ENCODE measurements around the gene SLFNL1.

The SLFNL1 gene

DNA sequence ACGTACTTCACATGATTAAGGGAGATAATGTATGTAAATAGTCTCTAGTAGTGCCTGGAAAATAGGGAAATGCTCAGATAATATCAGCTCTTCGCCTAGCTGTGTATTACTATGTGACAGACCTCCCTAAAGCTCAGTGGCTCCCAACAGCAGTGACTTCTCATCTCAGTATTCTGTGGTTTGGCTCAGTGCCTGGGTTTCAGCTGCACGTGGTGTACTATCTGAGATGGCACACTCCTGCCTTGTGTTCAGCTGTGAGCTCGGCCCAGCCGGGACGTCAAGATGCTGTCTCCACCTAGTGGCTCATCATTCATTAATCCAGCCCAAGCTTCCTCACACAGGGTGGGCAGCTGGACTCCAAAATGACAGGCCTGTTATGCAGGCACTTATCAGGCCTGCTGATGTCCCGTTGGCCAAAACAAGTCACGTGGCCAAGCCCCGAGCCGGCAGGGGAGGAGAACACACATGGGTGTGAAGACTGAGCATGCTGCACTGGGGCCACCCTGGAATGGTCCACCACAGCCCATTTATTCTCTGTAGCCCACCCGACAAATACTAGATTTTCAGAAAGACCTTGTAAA is 17.8 kb downstream of the SLFNL1 start:
- TF ChIP-seq, protein P1, sequence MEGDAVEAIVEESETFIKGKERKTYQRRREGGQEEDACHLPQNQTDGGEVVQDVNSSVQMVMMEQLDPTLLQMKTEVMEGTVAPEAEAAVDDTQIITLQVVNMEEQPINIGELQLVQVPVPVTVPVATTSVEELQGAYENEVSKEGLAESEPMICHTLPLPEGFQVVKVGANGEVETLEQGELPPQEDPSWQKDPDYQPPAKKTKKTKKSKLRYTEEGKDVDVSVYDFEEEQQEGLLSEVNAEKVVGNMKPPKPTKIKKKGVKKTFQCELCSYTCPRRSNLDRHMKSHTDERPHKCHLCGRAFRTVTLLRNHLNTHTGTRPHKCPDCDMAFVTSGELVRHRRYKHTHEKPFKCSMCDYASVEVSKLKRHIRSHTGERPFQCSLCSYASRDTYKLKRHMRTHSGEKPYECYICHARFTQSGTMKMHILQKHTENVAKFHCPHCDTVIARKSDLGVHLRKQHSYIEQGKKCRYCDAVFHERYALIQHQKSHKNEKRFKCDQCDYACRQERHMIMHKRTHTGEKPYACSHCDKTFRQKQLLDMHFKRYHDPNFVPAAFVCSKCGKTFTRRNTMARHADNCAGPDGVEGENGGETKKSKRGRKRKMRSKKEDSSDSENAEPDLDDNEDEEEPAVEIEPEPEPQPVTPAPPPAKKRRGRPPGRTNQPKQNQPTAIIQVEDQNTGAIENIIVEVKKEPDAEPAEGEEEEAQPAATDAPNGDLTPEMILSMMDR (IDR thresholded peaks at IDR 0.05), result no peak
- no peak for DNase-seq
- no peaks in the 10 kb centered on the region for H3K27me3 Mint-ChIP-seq (ENCODE audit: low read depth, poor library complexity)
- H3K9me3 Mint-ChIP-seq, result no peaks in the 10 kb centered on the region
- peaks cover 79% of the 10 kb centered on the region for H3K36me3 Mint-ChIP-seq (ENCODE audit: low read depth)
- no peak overlapping the region for H3K27ac Mint-ChIP-seq
- no peaks in the 10 kb centered on the region for H3K4me1 Mint-ChIP-seq
- no peak overlapping the region for H3K4me3 Mint-ChIP-seq

DNA sequence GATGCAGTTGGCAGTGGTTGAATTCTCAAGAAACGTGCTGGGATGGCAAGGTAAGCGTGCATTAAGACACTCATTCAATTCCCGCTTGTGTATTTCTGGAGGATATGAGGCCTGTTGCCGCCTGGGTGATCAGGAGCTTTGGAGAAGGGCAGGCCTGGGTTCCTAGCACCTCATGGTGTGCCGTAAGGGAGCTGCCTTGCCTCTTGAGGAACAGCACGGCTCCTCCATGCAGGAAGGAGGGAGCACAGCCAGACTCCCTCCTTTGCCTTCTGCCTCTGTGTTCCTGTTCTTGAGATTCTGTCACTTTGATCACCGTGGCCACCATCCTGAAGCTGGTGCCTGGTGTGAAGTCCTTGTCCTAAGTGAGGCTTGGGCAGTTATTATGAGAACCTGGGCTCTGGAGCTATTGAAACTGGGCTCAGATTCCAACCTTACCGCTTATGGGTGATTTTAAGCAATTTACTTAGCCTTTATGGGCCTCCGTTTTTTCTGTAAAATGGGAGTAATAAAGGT is 18.3 kb downstream of the SLFNL1 start:
- H3K4me1 Mint-ChIP-seq, result no peaks in the 10 kb centered on the region
- H3K36me3 Mint-ChIP-seq (ENCODE audit: low read depth), result peaks cover 78% of the 10 kb centered on the region
- TF ChIP-seq, protein P1 (IDR thresholded peaks at IDR 0.05), result no peak
- H3K9me3 Mint-ChIP-seq, result no peaks in the 10 kb centered on the region
- H3K27ac Mint-ChIP-seq, result no peak overlapping the region
- no peak overlapping the region for H3K4me3 Mint-ChIP-seq
- no peaks in the 10 kb centered on the region for H3K27me3 Mint-ChIP-seq (ENCODE audit: low read depth, poor library complexity)
- DNase-seq, result no peak

- Mint-ChIP-seq H3K27me3 (ENCODE audit: low read depth, poor library complexity) (no peaks in the 10 kb centered on the region), H3K27ac (no peak overlapping the region), H3K4me3 (no peak overlapping the region), H3K4me1 (no peaks in the 10 kb centered on the region), H3K36me3 (ENCODE audit: low read depth) (peaks cover 91% of the 10 kb centered on the region), H3K9me3 (no peaks in the 10 kb centered on the region)
- TF ChIP-seq, protein P1 (IDR thresholded peaks at IDR 0.05), result no peak
- DNase-seq, result no peak
Observed at GRCh38 chr1:40998668-40999067, 22.9 kb downstream of the SLFNL1 start.

- H3K36me3 Mint-ChIP-seq (ENCODE audit: low read depth), result peaks cover 89% of the 10 kb centered on the region
- no peak for DNase-seq
- TF ChIP-seq, protein P1 (IDR thresholded peaks at IDR 0.05), result no peak
- H3K27me3 Mint-ChIP-seq (ENCODE audit: low read depth, poor library complexity), result no peaks in the 10 kb centered on the region
- H3K4me3 Mint-ChIP-seq, result no peak overlapping the region
- no peak overlapping the region for H3K27ac Mint-ChIP-seq
- H3K9me3 Mint-ChIP-seq, result no peaks in the 10 kb centered on the region
- no peaks in the 10 kb centered on the region for H3K4me1 Mint-ChIP-seq
Observed at GRCh38 chr1:40997096-40997495, 24.4 kb downstream of the SLFNL1 start.

- Mint-ChIP-seq H3K9me3 (no peaks in the 10 kb centered on the region), H3K27me3 (ENCODE audit: low read depth, poor library complexity) (peaks cover 3% of the 10 kb centered on the region), H3K4me3 (no peak overlapping the region), H3K36me3 (ENCODE audit: low read depth) (peaks cover 89% of the 10 kb centered on the region), H3K4me1 (peaks cover 36% of the 10 kb centered on the region), H3K27ac (no peak overlapping the region)
- DNase-seq, result no peak
- TF ChIP-seq, protein P1 (IDR thresholded peaks at IDR 0.05), result no peak
Observed at GRCh38 chr1:40989066-40989465, 32.5 kb downstream of the SLFNL1 start.

DNA sequence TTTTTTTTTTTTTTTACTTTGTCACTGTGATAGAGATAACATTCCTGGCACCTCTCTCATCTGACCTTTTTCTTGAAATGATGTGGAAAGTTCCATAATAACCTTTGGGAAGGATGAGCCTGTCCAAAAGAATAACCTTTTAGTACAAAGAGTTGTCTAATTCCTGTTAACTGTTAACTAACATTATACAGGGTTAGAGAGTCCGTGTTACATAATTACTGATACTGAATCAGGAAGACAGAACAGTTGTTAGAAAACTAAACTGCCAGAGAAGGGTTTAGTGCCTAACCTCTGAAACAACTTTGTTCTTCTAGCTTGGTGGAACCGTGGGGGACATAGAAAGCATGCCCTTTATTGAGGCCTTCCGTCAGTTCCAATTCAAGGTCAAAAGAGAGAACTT is 33.2 kb downstream of the SLFNL1 start:
- H3K27me3 Mint-ChIP-seq (ENCODE audit: low read depth, poor library complexity), result peaks cover 3% of the 10 kb centered on the region
- H3K36me3 Mint-ChIP-seq (ENCODE audit: low read depth), result peaks cover 86% of the 10 kb centered on the region
- H3K4me1 Mint-ChIP-seq, result peaks cover 44% of the 10 kb centered on the region
- H3K4me3 Mint-ChIP-seq, result no peak overlapping the region
- H3K9me3 Mint-ChIP-seq, result no peaks in the 10 kb centered on the region
- DNase-seq, result no peak
- TF ChIP-seq, protein P1 (IDR thresholded peaks at IDR 0.05), result no peak
- no peak overlapping the region for H3K27ac Mint-ChIP-seq

Measured in nephron progenitor cell (in vitro differentiated cells).